ENCODE results near the gene DGKA.
"Not testable (repeated sequence)": the region's sequence is repeated elsewhere in the genome, so short reads cannot be mapped to it uniquely, and the experiment has no call there.

Gene DGKA

DNA sequence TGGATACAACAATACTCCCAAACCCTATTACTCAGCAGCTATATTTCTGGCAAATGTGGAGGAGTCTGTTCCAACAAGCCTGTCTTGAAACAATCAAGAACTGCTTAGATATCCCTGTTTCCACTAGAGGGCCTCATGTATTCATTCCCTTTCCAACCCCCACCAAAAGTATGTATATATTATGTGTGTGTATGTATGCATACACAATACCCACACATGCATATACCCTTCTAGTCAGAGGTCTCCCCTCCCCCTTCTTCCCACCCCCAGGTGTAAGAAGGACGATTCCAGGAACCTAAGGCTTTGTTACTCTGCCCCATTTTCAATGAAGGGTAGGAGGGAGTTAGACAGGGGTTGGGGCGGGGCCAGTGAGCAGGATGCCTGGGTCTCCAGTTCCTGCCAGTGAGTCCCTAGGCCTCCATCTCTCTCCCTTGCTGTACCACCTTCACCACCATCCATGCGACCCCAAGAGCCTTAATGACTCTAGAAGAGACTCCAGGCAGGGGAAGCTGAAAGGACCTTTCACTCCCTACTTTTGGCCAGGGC lies at the start of gene DGKA:
Gene DGKA, plus strand, starts transcription at position 392 of the 546 bp plus-strand sequence. CDS start 5,342 bp downstream, outside the sequence.
- no peaks in the 10 kb centered on the region for H3K27me3 Mint-ChIP-seq
- H3K4me1 Mint-ChIP-seq, result peaks cover 81% of the 10 kb centered on the region
- H3K27ac Mint-ChIP-seq (ENCODE audit: low read depth), result peak within 1 kb of the TSS; percentile 99
- peak within 1 kb of the TSS; percentile 99 for H3K4me3 Mint-ChIP-seq
- peaks cover 52% of the 10 kb centered on the region for H3K36me3 Mint-ChIP-seq (ENCODE audit: insufficient read depth)
- ATAC-seq (replicated peaks; ENCODE audit: extremely low read depth, poor library complexity, severe bottlenecking) (no peak), DNase-seq (ENCODE audit: low spot score in 2 of 2) (peak in 1 of 2 donors; percentile 28)
- H3K9me3 Mint-ChIP-seq, result no peaks in the 10 kb centered on the region

DNA sequence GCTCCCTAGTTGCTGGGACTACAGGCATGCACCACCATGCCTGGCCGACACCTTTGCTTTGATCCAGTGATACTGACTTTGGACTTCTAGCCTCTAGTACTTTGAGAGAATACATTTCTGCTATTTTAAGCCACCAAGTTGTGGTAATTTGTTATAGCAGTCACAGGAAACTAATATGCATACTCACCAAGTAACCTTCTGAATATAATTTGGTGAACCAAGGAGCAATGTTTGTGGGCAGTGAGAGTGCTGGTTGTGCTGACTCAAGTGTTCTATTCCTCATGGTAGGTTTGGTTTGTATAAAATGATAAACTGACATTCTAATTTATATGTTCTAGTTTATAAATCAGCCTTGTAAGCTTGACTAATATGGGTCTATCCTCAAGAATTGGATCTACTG lies 45.8 kb upstream of the DGKA start:
- ATAC-seq (replicated peaks; ENCODE audit: extremely low read depth, poor library complexity, severe bottlenecking), result no peak

GRCh38 chr12:55891310-55891709 lies 39.7 kb upstream of the DGKA start:
- DNase-seq (ENCODE audit: low spot score in 2 of 2), result no peak
- peaks cover 2% of the 10 kb centered on the region for H3K36me3 Mint-ChIP-seq (ENCODE audit: insufficient read depth)
- H3K27ac Mint-ChIP-seq (ENCODE audit: low read depth), result no peak overlapping the region
- H3K4me3 Mint-ChIP-seq, result no peak overlapping the region
- no peak for ATAC-seq (replicated peaks; ENCODE audit: extremely low read depth, poor library complexity, severe bottlenecking)
- no peaks in the 10 kb centered on the region for H3K9me3 Mint-ChIP-seq
- no peaks in the 10 kb centered on the region for H3K27me3 Mint-ChIP-seq
- H3K4me1 Mint-ChIP-seq, result no peaks in the 10 kb centered on the region

More for the DNA sequence above, 45.8 kb upstream of the DGKA start:
- H3K4me1 Mint-ChIP-seq, result no peaks in the 10 kb centered on the region
- no peak for DNase-seq (ENCODE audit: low spot score in 2 of 2)
- no peak overlapping the region for H3K4me3 Mint-ChIP-seq
- no peak overlapping the region for H3K27ac Mint-ChIP-seq (ENCODE audit: low read depth)
- no peaks in the 10 kb centered on the region for H3K36me3 Mint-ChIP-seq (ENCODE audit: insufficient read depth)
- H3K27me3 Mint-ChIP-seq, result no peaks in the 10 kb centered on the region
- no peaks in the 10 kb centered on the region for H3K9me3 Mint-ChIP-seq

DNA sequence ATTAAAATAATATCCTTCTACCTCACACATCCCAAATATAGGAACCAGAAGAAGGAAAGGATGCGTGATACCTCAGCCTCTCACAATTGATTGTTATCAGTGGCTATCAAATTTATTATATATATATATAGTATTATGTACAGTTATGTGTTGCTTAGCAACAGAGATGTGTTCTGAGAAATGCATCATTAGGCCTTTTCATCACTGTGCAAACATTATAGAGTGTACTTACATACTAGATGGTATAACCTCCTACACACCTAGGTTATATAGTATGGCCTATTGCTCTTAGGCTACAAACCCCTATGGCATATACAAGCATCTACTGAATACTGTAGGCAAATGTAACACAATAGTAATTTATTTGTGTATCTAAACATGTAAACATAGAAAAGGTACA lies 37.2 kb upstream of the DGKA start:
- Mint-ChIP-seq H3K4me1 (no peaks in the 10 kb centered on the region), H3K27me3 (no peaks in the 10 kb centered on the region), H3K9me3 (no peaks in the 10 kb centered on the region), H3K27ac (ENCODE audit: low read depth) (no peak overlapping the region), H3K4me3 (no peak overlapping the region), H3K36me3 (ENCODE audit: insufficient read depth) (peaks cover 2% of the 10 kb centered on the region)
- ATAC-seq (replicated peaks; ENCODE audit: extremely low read depth, poor library complexity, severe bottlenecking) (no peak), DNase-seq (ENCODE audit: low spot score in 2 of 2) (no peak)

DNA sequence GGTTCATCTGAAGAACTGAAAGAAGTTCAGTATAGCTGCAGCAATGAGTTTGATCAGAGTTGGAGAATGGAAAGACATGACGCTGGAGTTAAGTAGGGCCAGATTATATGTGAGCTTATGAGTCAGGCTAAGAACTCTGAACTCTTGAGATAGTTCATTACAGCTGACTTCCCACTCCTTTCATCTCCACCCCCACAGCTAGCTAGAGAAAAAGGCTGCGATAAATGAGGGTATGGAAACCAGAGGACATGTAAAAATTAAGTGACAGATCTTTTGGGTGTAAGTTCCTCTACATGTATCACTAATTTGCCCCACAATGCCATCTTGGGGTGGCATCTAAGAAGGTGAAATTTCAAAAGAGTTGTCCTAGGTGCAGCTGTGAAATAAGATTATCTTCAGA lies 31.9 kb upstream of the DGKA start:
- Mint-ChIP-seq H3K27me3 (no peaks in the 10 kb centered on the region), H3K36me3 (ENCODE audit: insufficient read depth) (peaks cover 13% of the 10 kb centered on the region), H3K4me3 (no peak overlapping the region), H3K4me1 (peaks cover 7% of the 10 kb centered on the region), H3K9me3 (no peaks in the 10 kb centered on the region), H3K27ac (ENCODE audit: low read depth) (peak overlapping the region; percentile 60)
- DNase-seq (ENCODE audit: low spot score in 2 of 2) (no peak), ATAC-seq (replicated peaks; ENCODE audit: extremely low read depth, poor library complexity, severe bottlenecking) (no peak)

- no peak for ATAC-seq (replicated peaks; ENCODE audit: extremely low read depth, poor library complexity, severe bottlenecking)
- H3K4me3 Mint-ChIP-seq, result no peak overlapping the region
- no peak for DNase-seq (ENCODE audit: low spot score in 2 of 2)
- H3K9me3 Mint-ChIP-seq, result no peaks in the 10 kb centered on the region
- H3K4me1 Mint-ChIP-seq, result peaks cover 7% of the 10 kb centered on the region
- peaks cover 11% of the 10 kb centered on the region for H3K36me3 Mint-ChIP-seq (ENCODE audit: insufficient read depth)
- no peaks in the 10 kb centered on the region for H3K27me3 Mint-ChIP-seq
- peak overlapping the region; percentile 87 for H3K27ac Mint-ChIP-seq (ENCODE audit: low read depth)
Observed at GRCh38 chr12:55901881-55902490, 29.0 kb upstream of the DGKA start.

DNA sequence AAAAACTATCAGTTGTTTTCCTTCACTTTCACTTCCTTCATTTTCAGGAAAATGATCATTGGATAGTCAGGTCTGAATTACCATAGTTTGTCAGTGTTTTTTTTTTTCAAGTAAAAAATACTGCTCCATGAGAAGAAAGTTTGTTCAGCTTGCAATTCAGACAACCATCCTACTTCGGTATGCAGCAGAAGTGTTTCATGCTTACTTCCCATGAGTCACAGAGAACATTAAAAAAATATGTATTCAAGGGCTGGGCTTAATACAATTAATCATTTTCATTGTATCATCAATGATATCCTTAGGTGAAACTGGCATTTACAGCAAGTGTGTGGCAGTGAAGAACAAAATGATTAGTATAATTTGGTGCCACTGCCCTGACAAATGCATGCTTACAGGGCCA lies 24.9 kb upstream of the DGKA start:
- H3K36me3 Mint-ChIP-seq (ENCODE audit: insufficient read depth), result peaks cover 11% of the 10 kb centered on the region
- no peaks in the 10 kb centered on the region for H3K9me3 Mint-ChIP-seq
- ATAC-seq (replicated peaks; ENCODE audit: extremely low read depth, poor library complexity, severe bottlenecking) (no peak), DNase-seq (ENCODE audit: low spot score in 2 of 2) (no peak)
- no peaks in the 10 kb centered on the region for H3K27me3 Mint-ChIP-seq
- no peak overlapping the region for H3K4me3 Mint-ChIP-seq
- peaks cover 18% of the 10 kb centered on the region for H3K4me1 Mint-ChIP-seq
- H3K27ac Mint-ChIP-seq (ENCODE audit: low read depth), result no peak overlapping the region

DNA sequence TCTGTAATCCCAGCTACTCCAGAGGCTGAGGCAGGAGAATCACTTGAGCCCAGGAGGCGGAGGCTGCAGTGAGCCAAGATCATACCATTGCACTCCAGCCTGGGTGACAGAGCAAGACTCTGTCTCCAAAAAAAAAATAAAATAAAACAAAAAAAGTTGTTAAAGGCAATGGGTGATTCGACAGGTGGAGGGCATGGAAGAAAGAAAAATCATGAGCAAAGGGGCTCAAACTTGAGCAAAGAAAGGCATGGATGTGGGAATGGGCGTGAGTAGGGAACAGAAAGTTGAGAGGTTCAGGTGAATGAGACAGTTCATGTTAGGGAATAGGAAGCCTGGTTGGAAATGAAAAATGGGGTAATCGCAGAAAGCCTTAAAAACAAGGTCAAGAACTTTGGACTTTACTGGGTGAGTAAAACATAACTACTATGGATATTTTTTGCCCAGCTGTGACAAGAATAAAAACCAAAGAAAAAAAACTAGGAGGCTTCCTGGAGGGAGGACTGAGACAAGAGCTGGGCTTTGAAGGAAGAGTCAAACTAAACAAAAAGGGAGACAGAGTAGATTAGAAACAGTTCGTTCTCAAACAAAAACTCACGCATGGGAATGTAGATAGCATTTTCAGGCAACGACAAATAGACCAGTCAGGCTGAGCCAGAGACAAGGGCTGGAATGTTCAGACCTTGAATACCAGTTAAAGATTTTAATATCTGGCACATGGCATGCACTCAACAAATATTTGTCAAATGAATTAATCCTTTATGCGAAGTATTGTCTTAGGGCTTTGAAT lies 22.0 kb upstream of the DGKA start:
- Mint-ChIP-seq H3K4me1 (peaks cover 23% of the 10 kb centered on the region), H3K4me3 (no peak overlapping the region), H3K36me3 (ENCODE audit: insufficient read depth) (peaks cover 15% of the 10 kb centered on the region), H3K27ac (ENCODE audit: low read depth) (peak overlapping the region; percentile 33), H3K27me3 (no peaks in the 10 kb centered on the region), H3K9me3 (no peaks in the 10 kb centered on the region)
- no peak for DNase-seq (ENCODE audit: low spot score in 2 of 2)
- no peak for ATAC-seq (replicated peaks; ENCODE audit: extremely low read depth, poor library complexity, severe bottlenecking)

DNA sequence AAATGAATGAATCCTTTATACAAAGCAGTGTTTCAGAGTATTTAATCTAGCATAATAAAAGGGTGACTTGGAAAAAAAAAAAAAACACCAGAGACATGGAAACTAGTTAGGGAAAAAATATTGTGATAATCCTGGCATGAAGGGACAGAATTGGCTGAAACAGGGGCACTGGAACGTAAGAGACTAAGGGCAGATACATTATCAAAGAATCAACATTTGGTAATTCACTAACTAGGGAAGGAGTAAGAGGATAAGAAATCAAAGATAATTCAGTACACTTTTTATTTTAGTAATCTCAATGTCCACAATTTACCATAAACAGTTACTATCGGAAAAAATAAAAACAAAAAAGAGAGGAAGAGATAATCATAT lies 21.5 kb upstream of the DGKA start:
- DNase-seq (ENCODE audit: low spot score in 2 of 2) (no peak), ATAC-seq (replicated peaks; ENCODE audit: extremely low read depth, poor library complexity, severe bottlenecking) (no peak)
- peaks cover 29% of the 10 kb centered on the region for H3K4me1 Mint-ChIP-seq
- peaks cover 20% of the 10 kb centered on the region for H3K36me3 Mint-ChIP-seq (ENCODE audit: insufficient read depth)
- H3K27me3 Mint-ChIP-seq, result no peaks in the 10 kb centered on the region
- no peaks in the 10 kb centered on the region for H3K9me3 Mint-ChIP-seq
- no peak overlapping the region for H3K4me3 Mint-ChIP-seq
- H3K27ac Mint-ChIP-seq (ENCODE audit: low read depth), result peak overlapping the region; percentile 33

DNA sequence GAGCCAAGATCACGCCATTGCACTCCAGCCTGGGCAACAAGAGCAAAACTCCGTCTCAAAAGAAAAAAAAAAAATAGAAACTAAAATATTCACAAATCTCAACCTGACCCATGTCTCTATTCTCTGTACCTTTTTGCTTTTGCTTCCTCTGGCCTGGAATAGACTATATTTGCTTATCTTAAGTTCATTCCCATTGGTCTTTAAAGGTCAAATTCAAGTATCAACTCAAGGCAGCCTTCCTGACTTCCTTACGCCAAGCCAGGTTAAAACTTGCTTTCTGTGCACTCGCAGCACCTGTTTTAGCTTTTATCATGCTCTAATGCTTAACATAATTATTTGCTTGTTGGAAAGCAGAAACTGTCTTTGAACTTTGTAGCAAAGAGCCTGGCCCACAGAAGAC lies 18.1 kb upstream of the DGKA start:
- DNase-seq (ENCODE audit: low spot score in 2 of 2), result no peak
- Mint-ChIP-seq H3K9me3 (no peaks in the 10 kb centered on the region), H3K4me3 (no peak overlapping the region), H3K27me3 (no peaks in the 10 kb centered on the region), H3K36me3 (ENCODE audit: insufficient read depth) (peaks cover 31% of the 10 kb centered on the region), H3K4me1 (peaks cover 40% of the 10 kb centered on the region), H3K27ac (ENCODE audit: low read depth) (no peak overlapping the region)
- no peak for ATAC-seq (replicated peaks; ENCODE audit: extremely low read depth, poor library complexity, severe bottlenecking)

DNA sequence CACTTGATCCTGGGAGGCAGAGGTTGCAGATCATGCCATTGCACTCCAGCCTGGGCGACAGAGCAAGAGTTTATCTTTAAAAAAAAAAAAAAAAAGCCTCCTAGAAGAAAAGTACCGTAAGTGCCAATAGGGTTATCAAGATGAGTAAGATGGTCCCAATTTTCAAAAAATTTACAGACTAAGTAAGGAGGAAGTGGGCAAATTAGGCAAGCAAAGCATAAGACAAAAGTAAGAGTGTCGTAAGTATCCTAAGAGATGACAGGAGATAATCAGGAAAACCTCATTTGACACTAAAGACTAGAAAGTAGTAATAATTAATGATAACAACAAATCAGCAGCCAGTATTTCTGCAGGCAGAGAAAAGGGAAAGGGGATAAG lies 15.5 kb upstream of the DGKA start:
- Mint-ChIP-seq H3K27me3 (no peaks in the 10 kb centered on the region), H3K4me3 (no peak overlapping the region), H3K4me1 (peaks cover 35% of the 10 kb centered on the region), H3K9me3 (no peaks in the 10 kb centered on the region), H3K27ac (ENCODE audit: low read depth) (peak overlapping the region; percentile 45), H3K36me3 (ENCODE audit: insufficient read depth) (peaks cover 31% of the 10 kb centered on the region)
- no peak for ATAC-seq (replicated peaks; ENCODE audit: extremely low read depth, poor library complexity, severe bottlenecking)
- no peak for DNase-seq (ENCODE audit: low spot score in 2 of 2)

DNA sequence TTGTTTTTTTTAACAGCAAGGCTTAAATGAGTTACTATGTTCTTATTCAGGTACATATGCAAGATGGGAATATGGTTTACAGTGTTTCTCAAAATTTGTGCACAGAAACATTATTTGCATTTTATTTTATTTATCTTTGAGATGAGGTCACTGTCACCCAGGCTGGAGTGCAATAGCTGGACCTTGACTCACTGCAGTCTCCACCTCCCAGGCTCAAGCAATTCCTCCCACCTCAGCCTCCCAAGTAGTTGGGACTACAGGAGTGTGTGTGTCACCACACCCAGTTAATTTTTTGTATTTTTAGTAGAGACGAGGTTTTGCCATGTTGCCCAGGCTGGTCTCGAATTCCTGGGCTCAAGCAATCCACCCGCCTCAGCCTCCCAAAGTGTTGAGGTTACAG lies 11.9 kb upstream of the DGKA start:
- not testable (repeated sequence) for H3K27me3 Mint-ChIP-seq; H3K9me3 Mint-ChIP-seq; DNase-seq (ENCODE audit: low spot score in 2 of 2); ATAC-seq (replicated peaks; ENCODE audit: extremely low read depth, poor library complexity, severe bottlenecking); H3K4me3 Mint-ChIP-seq
- H3K4me1 Mint-ChIP-seq, result peaks cover 25% of the 10 kb centered on the region
- H3K36me3 Mint-ChIP-seq (ENCODE audit: insufficient read depth), result peaks cover 24% of the 10 kb centered on the region
- peak overlapping the region; percentile 38 for H3K27ac Mint-ChIP-seq (ENCODE audit: low read depth)

GRCh38 chr12:55922126-55922525 lies 8.8 kb upstream of the DGKA start:
- no peak overlapping the region for H3K4me3 Mint-ChIP-seq
- ATAC-seq (replicated peaks; ENCODE audit: extremely low read depth, poor library complexity, severe bottlenecking) (no peak), DNase-seq (ENCODE audit: low spot score in 2 of 2) (no peak)
- H3K9me3 Mint-ChIP-seq, result no peaks in the 10 kb centered on the region
- no peaks in the 10 kb centered on the region for H3K27me3 Mint-ChIP-seq
- peaks cover 23% of the 10 kb centered on the region for H3K36me3 Mint-ChIP-seq (ENCODE audit: insufficient read depth)
- no peak overlapping the region for H3K27ac Mint-ChIP-seq (ENCODE audit: low read depth)
- H3K4me1 Mint-ChIP-seq, result peaks cover 35% of the 10 kb centered on the region
